ENCODE data around the gene SFT2D3.

The SFT2D3 gene

DNA sequence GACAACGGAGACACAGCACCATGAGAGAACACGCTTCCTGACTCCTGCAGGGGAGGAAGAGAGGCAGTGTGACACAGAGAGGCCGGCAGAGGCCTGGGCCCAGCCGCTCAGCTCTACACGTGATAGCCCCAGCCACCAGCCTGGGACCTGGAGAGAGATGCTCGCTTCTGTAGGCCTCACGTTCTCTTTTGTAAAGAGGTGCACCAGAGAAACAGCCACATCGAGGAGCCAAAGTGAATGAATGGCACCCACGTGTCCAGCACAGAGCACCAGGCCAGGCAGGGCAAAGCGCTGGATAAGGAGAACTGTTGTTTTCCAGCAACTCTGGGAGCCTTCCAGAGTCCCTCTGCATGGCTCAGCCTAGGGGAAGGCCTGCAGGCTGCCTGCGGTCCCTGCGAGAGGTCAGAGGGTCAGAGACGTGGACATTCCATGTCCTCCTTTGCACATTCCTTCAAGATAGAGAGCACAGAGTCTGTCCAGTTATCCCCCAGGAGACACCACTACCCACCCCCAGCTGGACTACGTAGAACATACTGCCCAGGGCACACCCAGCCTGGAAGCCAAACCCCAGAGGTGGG lies 40.1 kb upstream of the SFT2D3 start:
- Histone ChIP-seq H3K4me1 (ENCODE audit: control insufficient read depth, low read length) (no peaks in the 10 kb centered on the region), H4K20me1 (ENCODE audit: control insufficient read depth, insufficient read depth, low read depth, low read length) (no peaks in the 10 kb centered on the region), H3K79me2 (ENCODE audit: control insufficient read depth, low read length) (no peaks in the 10 kb centered on the region), H3K9me2 (replicated peaks; ENCODE audit: control insufficient read depth, low read length) (no peaks in the 10 kb centered on the region), H3K4me3 (ENCODE audit: low read length) (no peak overlapping the region), H3K9me3 (ENCODE audit: control insufficient read depth, insufficient read depth, low read length) (no peaks in the 10 kb centered on the region), H3K4me2 (ENCODE audit: low read length) (no peak overlapping the region), H3K27me3 (ENCODE audit: control insufficient read depth, low read length) (peaks cover 11% of the 10 kb centered on the region; the same call in 1 of the 2 replicates), H3F3A (ENCODE audit: control insufficient read depth, insufficient read depth) (no peaks in the 10 kb centered on the region), H3K27ac (ENCODE audit: low read depth, low read length) (no peak overlapping the region), H3K36me3 (ENCODE audit: control insufficient read depth, low read length) (no peaks in the 10 kb centered on the region)
- TF ChIP-seq, protein P1, sequence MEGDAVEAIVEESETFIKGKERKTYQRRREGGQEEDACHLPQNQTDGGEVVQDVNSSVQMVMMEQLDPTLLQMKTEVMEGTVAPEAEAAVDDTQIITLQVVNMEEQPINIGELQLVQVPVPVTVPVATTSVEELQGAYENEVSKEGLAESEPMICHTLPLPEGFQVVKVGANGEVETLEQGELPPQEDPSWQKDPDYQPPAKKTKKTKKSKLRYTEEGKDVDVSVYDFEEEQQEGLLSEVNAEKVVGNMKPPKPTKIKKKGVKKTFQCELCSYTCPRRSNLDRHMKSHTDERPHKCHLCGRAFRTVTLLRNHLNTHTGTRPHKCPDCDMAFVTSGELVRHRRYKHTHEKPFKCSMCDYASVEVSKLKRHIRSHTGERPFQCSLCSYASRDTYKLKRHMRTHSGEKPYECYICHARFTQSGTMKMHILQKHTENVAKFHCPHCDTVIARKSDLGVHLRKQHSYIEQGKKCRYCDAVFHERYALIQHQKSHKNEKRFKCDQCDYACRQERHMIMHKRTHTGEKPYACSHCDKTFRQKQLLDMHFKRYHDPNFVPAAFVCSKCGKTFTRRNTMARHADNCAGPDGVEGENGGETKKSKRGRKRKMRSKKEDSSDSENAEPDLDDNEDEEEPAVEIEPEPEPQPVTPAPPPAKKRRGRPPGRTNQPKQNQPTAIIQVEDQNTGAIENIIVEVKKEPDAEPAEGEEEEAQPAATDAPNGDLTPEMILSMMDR (IDR thresholded peaks at IDR 0.05; ENCODE audit: low read depth, low read length, poor library complexity, severe bottlenecking), result no peak
- TF ChIP-seq EZH2phosphoT487 (IDR thresholded peaks at IDR 0.05; ENCODE audit: borderline replicate concordance, low read length), result no peak

DNA sequence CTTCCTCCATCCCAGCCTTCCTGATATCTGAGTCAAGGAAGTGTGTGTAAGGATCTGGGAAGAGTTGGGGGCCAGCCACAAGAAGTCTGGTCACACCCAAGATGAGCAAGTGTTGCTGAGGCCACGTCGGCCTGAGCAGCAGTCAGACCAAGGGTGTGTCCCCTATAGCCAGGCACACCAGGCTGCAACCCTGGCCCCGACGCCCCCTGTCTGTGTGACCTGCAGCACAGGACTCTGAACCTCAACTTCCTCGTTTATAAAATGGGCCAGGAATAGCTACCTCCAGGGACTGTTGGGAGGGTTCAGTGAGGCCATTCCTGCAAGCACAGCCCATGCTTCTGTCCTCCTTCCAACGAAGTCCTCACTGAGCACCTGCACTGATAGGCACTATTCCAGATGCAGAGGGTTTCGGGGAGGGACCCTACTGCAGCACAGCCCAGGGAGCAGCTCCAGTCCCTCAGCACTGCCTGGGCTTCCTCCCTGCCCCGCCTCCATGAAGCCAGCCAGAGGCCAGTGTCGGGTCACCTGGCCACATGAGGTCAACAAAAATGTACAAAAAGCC lies 39.3 kb upstream of the SFT2D3 start:
- Histone ChIP-seq H3K36me3 (ENCODE audit: control insufficient read depth, low read length) (no peaks in the 10 kb centered on the region), H3K9me2 (replicated peaks; ENCODE audit: control insufficient read depth, low read length) (no peaks in the 10 kb centered on the region), H3F3A (ENCODE audit: control insufficient read depth, insufficient read depth) (no peaks in the 10 kb centered on the region), H3K27me3 (ENCODE audit: control insufficient read depth, low read length) (peaks cover 14% of the 10 kb centered on the region; the same call in 1 of the 2 replicates), H3K4me2 (ENCODE audit: low read length) (no peak overlapping the region), H3K79me2 (ENCODE audit: control insufficient read depth, low read length) (no peaks in the 10 kb centered on the region), H3K9me3 (ENCODE audit: control insufficient read depth, insufficient read depth, low read length) (no peaks in the 10 kb centered on the region), H3K4me1 (ENCODE audit: control insufficient read depth, low read length) (no peaks in the 10 kb centered on the region), H3K4me3 (ENCODE audit: low read length) (no peak overlapping the region), H3K27ac (ENCODE audit: low read depth, low read length) (no peak overlapping the region), H4K20me1 (ENCODE audit: control insufficient read depth, insufficient read depth, low read depth, low read length) (no peaks in the 10 kb centered on the region)
- TF ChIP-seq EZH2phosphoT487 (IDR thresholded peaks at IDR 0.05; ENCODE audit: borderline replicate concordance, low read length), result no peak
- TF ChIP-seq, protein P1 (IDR thresholded peaks at IDR 0.05; ENCODE audit: low read depth, low read length, poor library complexity, severe bottlenecking), result no peak

DNA sequence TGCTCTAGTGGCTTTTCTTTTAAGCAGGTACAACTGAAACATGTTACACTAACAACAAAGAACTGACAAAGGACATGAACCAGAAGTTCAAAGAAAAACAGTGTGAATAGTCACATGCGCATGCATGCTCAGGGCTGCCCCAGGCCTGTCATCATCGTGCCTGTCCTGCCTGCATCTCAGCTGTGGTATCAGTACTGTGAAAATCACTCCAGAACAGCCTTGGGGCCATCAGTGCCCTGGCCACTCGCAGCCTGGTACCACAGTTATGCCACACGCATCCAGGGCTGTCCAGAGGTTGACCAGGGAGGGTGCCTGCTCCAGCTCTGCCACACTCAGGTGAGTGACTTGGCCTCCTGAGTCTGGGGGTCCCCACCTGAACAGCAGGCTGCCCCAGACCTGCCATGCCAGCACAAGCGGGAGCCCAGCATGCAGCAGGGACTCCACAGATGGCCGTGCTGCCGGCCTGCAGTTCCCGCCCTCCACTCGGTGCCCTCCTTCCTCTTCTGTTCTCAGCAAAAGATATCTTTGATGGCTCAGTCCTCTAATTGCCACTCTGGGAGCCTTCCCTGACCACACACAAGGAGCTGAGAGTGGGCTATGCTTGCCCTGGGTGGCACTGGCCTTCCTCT lies 38.2 kb upstream of the SFT2D3 start:
- no peaks in the 10 kb centered on the region for H3K9me3 ChIP-seq (ENCODE audit: control insufficient read depth, insufficient read depth, low read length)
- no peak overlapping the region for H3K4me2 ChIP-seq (ENCODE audit: low read length)
- H3K4me1 ChIP-seq (ENCODE audit: control insufficient read depth, low read length), result no peaks in the 10 kb centered on the region
- no peak overlapping the region for H3K27ac ChIP-seq (ENCODE audit: low read depth, low read length)
- no peaks in the 10 kb centered on the region for H3K79me2 ChIP-seq (ENCODE audit: control insufficient read depth, low read length)
- H4K20me1 ChIP-seq (ENCODE audit: control insufficient read depth, insufficient read depth, low read depth, low read length), result no peaks in the 10 kb centered on the region
- no peak for TF ChIP-seq EZH2phosphoT487 (IDR thresholded peaks at IDR 0.05; ENCODE audit: borderline replicate concordance, low read length)
- TF ChIP-seq, protein P1 (IDR thresholded peaks at IDR 0.05; ENCODE audit: low read depth, low read length, poor library complexity, severe bottlenecking), result no peak
- no peak overlapping the region for H3K4me3 ChIP-seq (ENCODE audit: low read length)
- no peaks in the 10 kb centered on the region for H3K9me2 ChIP-seq (replicated peaks; ENCODE audit: control insufficient read depth, low read length)
- H3K27me3 ChIP-seq (ENCODE audit: control insufficient read depth, low read length), result peaks cover 14% of the 10 kb centered on the region; the same call in 1 of the 2 replicates
- no peaks in the 10 kb centered on the region for H3K36me3 ChIP-seq (ENCODE audit: control insufficient read depth, low read length)
- H3F3A ChIP-seq (ENCODE audit: control insufficient read depth, insufficient read depth), result no peaks in the 10 kb centered on the region
